ENCODE results near the gene NFATC3.

Gene NFATC3

GRCh38 chr16:68072038-68072695 lies 13.0 kb upstream of the NFATC3 start:
- TF ChIP-seq, protein P1, sequence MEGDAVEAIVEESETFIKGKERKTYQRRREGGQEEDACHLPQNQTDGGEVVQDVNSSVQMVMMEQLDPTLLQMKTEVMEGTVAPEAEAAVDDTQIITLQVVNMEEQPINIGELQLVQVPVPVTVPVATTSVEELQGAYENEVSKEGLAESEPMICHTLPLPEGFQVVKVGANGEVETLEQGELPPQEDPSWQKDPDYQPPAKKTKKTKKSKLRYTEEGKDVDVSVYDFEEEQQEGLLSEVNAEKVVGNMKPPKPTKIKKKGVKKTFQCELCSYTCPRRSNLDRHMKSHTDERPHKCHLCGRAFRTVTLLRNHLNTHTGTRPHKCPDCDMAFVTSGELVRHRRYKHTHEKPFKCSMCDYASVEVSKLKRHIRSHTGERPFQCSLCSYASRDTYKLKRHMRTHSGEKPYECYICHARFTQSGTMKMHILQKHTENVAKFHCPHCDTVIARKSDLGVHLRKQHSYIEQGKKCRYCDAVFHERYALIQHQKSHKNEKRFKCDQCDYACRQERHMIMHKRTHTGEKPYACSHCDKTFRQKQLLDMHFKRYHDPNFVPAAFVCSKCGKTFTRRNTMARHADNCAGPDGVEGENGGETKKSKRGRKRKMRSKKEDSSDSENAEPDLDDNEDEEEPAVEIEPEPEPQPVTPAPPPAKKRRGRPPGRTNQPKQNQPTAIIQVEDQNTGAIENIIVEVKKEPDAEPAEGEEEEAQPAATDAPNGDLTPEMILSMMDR (IDR thresholded peaks at IDR 0.05), result no peak
- no peak overlapping the region for H3K4me3 ChIP-seq
- DNase-seq (ENCODE audit: low spot score), result no peak
- H3K27ac ChIP-seq, result peak overlapping the region in 1 of 2 donors; percentile 20

DNA sequence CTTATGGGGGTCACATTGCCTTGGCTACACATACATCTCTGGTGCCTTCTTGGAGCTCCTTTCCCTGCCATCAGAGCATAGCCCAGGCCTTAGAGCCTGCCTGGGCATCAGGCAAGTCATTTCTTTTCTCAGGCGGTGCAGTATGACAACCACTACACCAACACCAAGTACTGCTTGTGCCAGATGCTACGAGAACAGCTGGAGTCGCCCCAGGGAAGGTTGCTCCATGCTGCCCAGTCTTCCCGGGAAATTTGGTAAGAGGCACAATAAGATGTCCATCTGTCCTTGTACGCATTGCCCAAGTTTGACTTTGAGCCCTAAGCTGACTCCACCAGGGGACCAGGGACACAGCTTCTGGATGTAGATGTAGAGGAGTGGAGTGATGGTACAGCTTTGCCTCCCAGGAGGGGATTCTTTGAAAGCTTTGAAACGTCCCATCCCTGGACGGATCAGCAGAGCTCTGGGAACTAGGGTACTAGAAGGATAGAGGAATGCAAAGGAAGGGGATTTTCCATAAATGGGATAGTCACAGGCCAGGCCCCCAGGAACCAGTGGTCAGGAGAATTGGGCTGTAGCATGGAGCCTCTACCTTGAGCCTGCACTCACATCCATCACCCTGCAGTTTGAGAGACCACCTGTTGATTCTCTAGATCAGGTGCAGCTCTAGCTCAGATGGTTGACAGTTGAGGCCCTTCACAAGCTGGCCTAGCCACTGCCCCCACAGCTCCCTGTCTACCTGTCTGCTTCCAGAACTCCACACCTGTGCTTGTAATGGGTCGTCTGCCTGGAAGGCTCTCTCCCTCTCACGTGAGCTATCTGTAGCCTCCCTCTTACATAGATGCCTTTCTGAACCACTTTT lies 11.0 kb upstream of the NFATC3 start:
- TF ChIP-seq, protein P1 (IDR thresholded peaks at IDR 0.05), result no peak
- no peak overlapping the region for H3K4me3 ChIP-seq
- no peak overlapping the region for H3K27ac ChIP-seq
- DNase-seq (ENCODE audit: low spot score), result no peak

DNA sequence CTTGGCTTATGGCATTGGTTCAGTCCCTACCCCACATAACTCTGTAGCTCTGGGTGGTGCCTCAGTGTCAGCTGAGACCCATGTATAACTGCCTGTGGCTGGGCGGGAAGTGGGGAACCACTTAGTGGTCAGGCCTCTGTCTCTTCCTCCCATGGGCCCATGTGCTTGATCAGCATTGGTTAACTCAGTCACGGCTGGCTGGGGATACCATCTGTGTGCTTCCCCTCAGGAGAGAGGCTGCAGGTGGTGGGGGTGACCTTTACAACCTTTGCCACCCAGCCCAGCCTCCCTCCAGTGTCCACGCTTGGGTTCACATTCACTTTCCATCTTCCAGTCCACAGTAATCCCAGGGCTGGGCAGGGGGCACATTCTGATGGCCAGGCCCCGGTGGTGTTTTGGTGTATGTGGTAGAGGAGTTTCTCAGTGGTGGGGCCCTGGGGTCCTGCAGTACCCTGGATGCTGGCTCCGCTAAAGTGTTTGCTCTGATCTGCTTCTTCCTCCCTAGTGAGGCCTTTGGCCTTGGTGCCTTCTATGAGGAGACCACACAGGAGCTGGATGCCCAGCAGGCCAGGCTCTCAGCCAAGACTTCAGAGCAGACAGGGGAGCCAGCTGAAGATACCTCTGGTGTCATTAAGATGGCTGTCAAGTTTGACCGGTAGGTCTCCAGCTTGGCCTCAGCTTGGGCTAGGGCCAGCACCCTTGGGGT lies 10.2 kb upstream of the NFATC3 start:
- Histone ChIP-seq H3K27ac (no peak overlapping the region), H3K4me3 (no peak overlapping the region)
- DNase-seq (ENCODE audit: low spot score), result no peak
- TF ChIP-seq, protein P1 (IDR thresholded peaks at IDR 0.05), result no peak

DNA sequence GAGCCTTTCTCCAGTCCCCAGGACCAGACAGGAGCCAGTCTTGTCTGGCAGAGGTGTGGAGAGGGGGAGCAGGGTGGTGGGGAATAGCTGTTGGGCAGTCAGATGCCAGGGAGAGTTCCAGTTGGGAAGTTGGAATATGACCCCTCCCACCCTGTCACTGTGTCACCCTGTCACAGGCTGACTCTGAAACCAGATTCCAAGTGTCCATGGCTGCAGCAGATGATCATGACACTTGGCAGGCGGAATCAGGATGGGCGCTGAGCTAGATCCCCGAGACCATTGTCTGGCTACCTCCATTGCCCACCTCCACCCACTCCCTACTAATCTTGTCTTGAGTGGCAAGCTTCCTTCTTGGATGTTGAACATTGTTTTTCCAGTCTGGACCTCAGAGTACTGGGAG lies 9.2 kb upstream of the NFATC3 start:
- H3K27ac ChIP-seq, result no peak overlapping the region
- TF ChIP-seq, protein P1 (IDR thresholded peaks at IDR 0.05), result no peak
- no peak overlapping the region for H3K4me3 ChIP-seq
- no peak for DNase-seq (ENCODE audit: low spot score)

GRCh38 chr16:68076560-68076959 lies 8.6 kb upstream of the NFATC3 start:
- no peak for DNase-seq (ENCODE audit: low spot score)
- no peak overlapping the region for H3K4me3 ChIP-seq
- no peak overlapping the region for H3K27ac ChIP-seq
- TF ChIP-seq, protein P1 (IDR thresholded peaks at IDR 0.05), result no peak

GRCh38 chr16:68077866-68078700 lies 7.1 kb upstream of the NFATC3 start:
- DNase-seq (ENCODE audit: low spot score), result no peak
- no peak overlapping the region for H3K4me3 ChIP-seq
- no peak overlapping the region for H3K27ac ChIP-seq

More at GRCh38 chr16:68077866-68078700, 7.1 kb upstream of the NFATC3 start:
- TF ChIP-seq, protein P1 (IDR thresholded peaks at IDR 0.05), result no peak
